Measurements from ENCODE around the gene XRCC5.

GRCh38 chr2:216194013-216194412 lies 84.9 kb downstream of the XRCC5 start:
- TF ChIP-seq POLR2A (IDR thresholded peaks at IDR 0.05), result no peak
- TF ChIP-seq CTCF (IDR thresholded peaks at IDR 0.05 in 4 of 5, conservative IDR thresholded peaks at IDR 0.05 in 1 of 5), result no peak
